Kidney (tissue), 14 donors: ENCODE measurements around the gene DNAH11. TPM values are rescaled to one million over a fixed set of nuclear protein-coding genes. Genes with fewer than 3 reads are reported as not detected.

Experiments
- DNase-seq, 5 donors: peaks; one replicate each; pipeline ENCODE4 v3.0.0-alpha.2; 2013 to 2020
- FAIRE-seq: peaks from 2 replicates; lab custom pipeline; 2012; peaks lifted over from hg19 to GRCh38; lab: Jason Lieb, UNC
- H3K27ac ChIP-seq, 2 donors: one replicate each; pipeline ENCODE4 v1.7.0; 2013; ENCODE audit warnings: low read depth in 2 of 2, low read length in 2 of 2, inconsistent platforms in 1 of 2
- H3K27me3 ChIP-seq: one replicate; pipeline ENCODE4 v1.7.1; 2013; ENCODE audit warnings: low read length, inconsistent platforms; ENCODE audit not compliant: control insufficient read depth, insufficient read depth
- H3K36me3 ChIP-seq, 3 donors: one replicate each; pipeline versions ENCODE4 v1.7.0 to v1.7.1; 2013; ENCODE audit warnings: low read length in 3 of 3, control low read depth in 1 of 3, inconsistent platforms in 1 of 3; ENCODE audit not compliant: insufficient read depth in 3 of 3, control insufficient read depth in 2 of 3
- H3K4me1 ChIP-seq, 3 donors: one replicate each; pipeline versions ENCODE4 v1.7.0 to v1.7.1; 2013; ENCODE audit warnings: low read length in 3 of 3, inconsistent platforms in 1 of 3, low read depth in 1 of 3; ENCODE audit not compliant: control insufficient read depth in 2 of 3, insufficient read depth in 2 of 3
- H3K4me3 ChIP-seq, 3 donors: one replicate each; pipeline versions ENCODE4 v1.7.0 to v1.8.1; 2013; ENCODE audit warnings: low read length in 3 of 3, control low read depth in 1 of 3, inconsistent platforms in 1 of 3
- H3K9ac ChIP-seq, 3 donors: one replicate each; pipeline versions ENCODE4 v1.7.0 to v1.7.1; 2013; ENCODE audit warnings: low read length in 3 of 3, control low read depth in 1 of 3, inconsistent platforms in 1 of 3
- H3K9me3 ChIP-seq, 3 donors: one replicate each; pipeline versions ENCODE4 v1.7.0 to v1.7.1; 2013; ENCODE audit warnings: low read length in 3 of 3, control low read depth in 1 of 3, inconsistent platforms in 1 of 3; ENCODE audit not compliant: control insufficient read depth in 2 of 3, insufficient read depth in 1 of 3
- intact Hi-C: fragments of 100-400 bp; cut with DNase I; formaldehyde crosslinking; loops from one replicate; pipeline ENCODE4 v1.11.1; 2022
- polyA plus RNA-seq: library from polyadenylated mRNA; stranded (reverse); fragments of 350-450 nt; fragmentation: Illumina TruSeq; extraction: RNeasy Lipid Tissue Mini Kit (QIAGEN cat#74804); gene quantifications from one replicate; pipeline ENCODE4 v1.2.3, GENCODE V29; 2014; ENCODE audit warnings: low read depth, low replicate concordance; ENCODE audit not compliant: insufficient read depth
- total RNA-seq: library from RNA; stranded (reverse); fragmentation: NEBNext Ultra II Directional; extraction: Animal tissue kit (Norgen Biotek cat#: 25700); gene quantifications from one replicate; pipeline ENCODE4 v1.2.1, GENCODE V29; 2021
- TF ChIP-seq, protein P1 (sequence below): IDR thresholded peaks from 3 replicates; pipeline ENCODE4 v1.5.1; 2012; ENCODE audit warnings: mild to moderate bottlenecking, moderate library complexity, borderline replicate concordance; ENCODE audit not compliant: insufficient read depth; ENCODE audit errors: extremely low read depth
- donor health status: control.
- donor health status: control.
- donor health status: control.
- donor health status: control.
- donor health status: control.
- donor health status: DM: yes; HTN: yes; CAD: no.
- donor health status: Normal renal cell carcinoma (clear cell type).

The DNAH11 gene
- total and polyA plus RNA-seq, 2 donors from 2014 or later = 0.58 to 2.3 TPM

DNA sequence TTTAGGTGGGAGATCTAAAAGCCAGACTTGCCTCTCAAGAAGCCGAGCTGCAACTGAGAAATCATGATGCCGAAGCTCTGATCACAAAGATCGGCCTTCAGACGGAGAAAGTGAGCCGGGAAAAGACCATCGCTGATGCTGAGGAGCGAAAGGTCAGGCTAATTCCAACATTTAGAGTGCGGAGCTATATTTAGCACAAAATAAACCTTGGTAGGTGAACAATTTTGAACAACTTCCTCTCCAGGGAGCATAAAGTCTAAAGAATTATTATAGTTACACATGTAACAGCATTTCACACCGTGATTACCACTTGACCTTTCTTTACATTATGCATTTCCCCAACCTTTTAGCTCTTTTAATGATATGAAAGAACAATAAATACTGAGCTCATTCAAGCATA, 236.1 kb downstream of the DNAH11 start:
- no peak for FAIRE-seq
- H3K36me3 ChIP-seq = no peaks in the 10 kb centered on the region

DNA sequence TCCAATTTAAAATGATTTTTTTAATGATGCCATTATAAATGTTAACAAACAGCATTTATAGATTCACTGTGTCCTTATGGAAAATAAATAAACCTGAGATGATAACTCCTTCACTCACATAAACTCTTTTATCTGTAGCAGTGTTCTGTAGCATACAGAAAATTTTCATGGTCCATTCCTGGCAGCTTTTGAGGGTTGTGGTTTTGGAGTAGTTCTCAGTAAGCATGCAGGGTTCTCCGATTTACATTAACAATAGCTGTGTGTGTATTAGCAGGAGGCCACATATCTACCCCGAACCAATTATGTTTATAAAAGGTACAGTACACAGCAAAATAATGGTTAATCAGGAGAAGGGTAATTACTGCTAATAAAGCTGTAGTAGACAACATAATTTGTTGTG, 240.2 kb downstream of the DNAH11 start:
- Histone ChIP-seq H3K9ac (no peak overlapping the region), H3K4me1 (no peaks in the 10 kb centered on the region), H3K27me3 (no peaks in the 10 kb centered on the region), H3K4me3 (no peak overlapping the region), H3K36me3 (no peaks in the 10 kb centered on the region), H3K9me3 (no peaks in the 10 kb centered on the region), H3K27ac (no peak overlapping the region)
- intact Hi-C loops = no loop called here
- DNase-seq (no peak), FAIRE-seq (no peak)
- TF ChIP-seq, protein P1, sequence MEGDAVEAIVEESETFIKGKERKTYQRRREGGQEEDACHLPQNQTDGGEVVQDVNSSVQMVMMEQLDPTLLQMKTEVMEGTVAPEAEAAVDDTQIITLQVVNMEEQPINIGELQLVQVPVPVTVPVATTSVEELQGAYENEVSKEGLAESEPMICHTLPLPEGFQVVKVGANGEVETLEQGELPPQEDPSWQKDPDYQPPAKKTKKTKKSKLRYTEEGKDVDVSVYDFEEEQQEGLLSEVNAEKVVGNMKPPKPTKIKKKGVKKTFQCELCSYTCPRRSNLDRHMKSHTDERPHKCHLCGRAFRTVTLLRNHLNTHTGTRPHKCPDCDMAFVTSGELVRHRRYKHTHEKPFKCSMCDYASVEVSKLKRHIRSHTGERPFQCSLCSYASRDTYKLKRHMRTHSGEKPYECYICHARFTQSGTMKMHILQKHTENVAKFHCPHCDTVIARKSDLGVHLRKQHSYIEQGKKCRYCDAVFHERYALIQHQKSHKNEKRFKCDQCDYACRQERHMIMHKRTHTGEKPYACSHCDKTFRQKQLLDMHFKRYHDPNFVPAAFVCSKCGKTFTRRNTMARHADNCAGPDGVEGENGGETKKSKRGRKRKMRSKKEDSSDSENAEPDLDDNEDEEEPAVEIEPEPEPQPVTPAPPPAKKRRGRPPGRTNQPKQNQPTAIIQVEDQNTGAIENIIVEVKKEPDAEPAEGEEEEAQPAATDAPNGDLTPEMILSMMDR = no peak

More for the DNA sequence above, 236.1 kb downstream of the DNAH11 start:
- Histone ChIP-seq H3K27ac (no peak overlapping the region), H3K9me3 (no peaks in the 10 kb centered on the region), H3K27me3 (no peaks in the 10 kb centered on the region), H3K4me1 (no peaks in the 10 kb centered on the region), H3K9ac (no peak overlapping the region), H3K4me3 (no peak overlapping the region)
- intact Hi-C loops = no loop called here
- TF ChIP-seq, protein P1 = no peak
- no peak for DNase-seq

DNA sequence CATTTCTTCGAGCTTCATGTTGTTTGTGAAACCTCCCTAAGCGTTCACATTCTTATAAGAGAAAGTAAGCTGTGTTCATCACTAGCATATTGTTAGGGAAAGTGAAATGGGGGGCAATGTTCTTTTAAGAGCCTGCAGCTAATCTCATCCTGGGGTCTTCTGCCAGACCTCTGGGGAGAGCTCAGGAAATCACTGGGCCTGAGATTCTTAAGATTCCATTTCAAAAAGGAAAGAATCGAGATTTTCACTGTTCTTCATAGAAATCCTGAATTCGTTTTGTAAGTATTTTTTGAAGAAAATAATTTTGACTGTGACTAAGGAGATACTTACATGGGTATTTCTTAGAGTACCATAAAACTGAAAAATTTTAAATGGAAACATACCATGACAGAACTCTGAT, 242.2 kb downstream of the DNAH11 start:
- Histone ChIP-seq H3K9ac (no peak overlapping the region), H3K27me3 (no peaks in the 10 kb centered on the region), H3K27ac (no peak overlapping the region), H3K4me3 (no peak overlapping the region), H3K36me3 (no peaks in the 10 kb centered on the region), H3K4me1 (no peaks in the 10 kb centered on the region), H3K9me3 (no peaks in the 10 kb centered on the region)
- intact Hi-C loops = no loop called here
- FAIRE-seq (no peak), DNase-seq (no peak)
- TF ChIP-seq, protein P1 = no peak

DNA sequence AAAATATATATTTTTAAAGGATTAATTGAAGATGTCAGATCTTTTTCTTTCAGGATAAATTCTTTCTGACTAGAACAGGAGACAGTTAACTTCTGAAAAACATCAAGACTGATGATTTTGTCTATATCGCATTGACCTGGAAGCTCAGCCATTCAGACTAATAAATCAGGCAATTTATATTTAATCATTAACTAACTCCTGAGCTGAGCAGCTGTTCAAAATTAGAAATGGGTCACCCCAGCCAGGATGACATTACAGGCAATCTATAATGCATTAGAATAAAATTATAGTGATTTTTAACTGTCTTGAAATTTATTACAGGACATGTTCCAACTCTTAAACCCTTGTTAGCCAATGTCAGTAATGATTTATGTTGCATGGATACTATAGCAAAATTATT, 263.0 kb downstream of the DNAH11 start:
- FAIRE-seq (no peak), DNase-seq (no peak)
- Histone ChIP-seq H3K4me3 (no peak overlapping the region), H3K27ac (no peak overlapping the region), H3K36me3 (no peaks in the 10 kb centered on the region), H3K9ac (no peak overlapping the region), H3K9me3 (no peaks in the 10 kb centered on the region), H3K4me1 (no peaks in the 10 kb centered on the region), H3K27me3 (no peaks in the 10 kb centered on the region)
- TF ChIP-seq, protein P1 = no peak
- intact Hi-C loops = no loop called here
